ENCODE data around the gene LYZ. TPM values are rescaled to one million over a fixed set of nuclear protein-coding genes. Genes with fewer than 3 reads are reported as not detected.

Gene LYZ
- total RNA-seq, 1 experiment from 2014 or later = not detected

- H4K91ac ChIP-seq (ENCODE audit: insufficient read length, low read depth, low read length) = no peak overlapping the region
- no peaks in the 10 kb centered on the region for H3K23me2 ChIP-seq (ENCODE audit: insufficient read length, low read depth, low read length, poor library complexity, severe bottlenecking)
- H3K4ac ChIP-seq (ENCODE audit: low read depth, low read length) = no peak overlapping the region
- H3K56ac ChIP-seq (ENCODE audit: insufficient read length, low read depth, low read length) = no peak overlapping the region
- H3K27ac ChIP-seq (ENCODE audit: insufficient read length, low read depth, low read length) = no peak overlapping the region
- no peak overlapping the region for H2AFZ ChIP-seq (ENCODE audit: low read length)
- H3K18ac ChIP-seq (ENCODE audit: insufficient read length, low read depth, low read length) = no peak overlapping the region
- H3K79me2 ChIP-seq (ENCODE audit: insufficient read depth, low read length) = peaks cover 3% of the 10 kb centered on the region; the same call in 1 of the 2 replicates
- no peak overlapping the region for H3K4me2 ChIP-seq (ENCODE audit: insufficient read depth, insufficient read length, low read length)
- no peak overlapping the region for H3K9ac ChIP-seq (ENCODE audit: extremely low read depth, insufficient read length, low read length)
- Mint-ChIP-seq H3K27me3 (ENCODE audit: low read depth) (no peaks in the 10 kb centered on the region), H3K4me1 (0 out of 4 replicates have a peak, but pooled peaks cover 0 to 2% of the 10 kb centered on the region in 2 experiments), H3K9me3 (no peaks in the 10 kb centered on the region), H3K4me3 (no peak overlapping the region), H3K36me3 (ENCODE audit: insufficient read depth in 1 of 3, low read depth in 3 of 3) (peaks cover 10 to 39% (median 24%) of the 10 kb centered on the region in 3 experiments), H3K27ac (no peak overlapping the region)
- H2BK15ac ChIP-seq (ENCODE audit: low read depth, low read length) = no peak overlapping the region
- H3K27me3 ChIP-seq (ENCODE audit: insufficient read depth, low read length) = no peaks in the 10 kb centered on the region
- H2BK5ac ChIP-seq (ENCODE audit: insufficient read length, low read length) = no peak overlapping the region
- no peak overlapping the region for H4K5ac ChIP-seq (ENCODE audit: insufficient read length, low read depth, low read length)
- H3K14ac ChIP-seq (ENCODE audit: insufficient read depth, low read length) = no peak overlapping the region
- no peaks in the 10 kb centered on the region for H3K79me1 ChIP-seq (ENCODE audit: insufficient read depth, low read depth, low read length, poor library complexity, severe bottlenecking)
- WGBS (ENCODE audit: extremely low coverage, insufficient read length, low lambda C conversion rate) = no CpG with 5 or more reads among the region's 3 CpGs
- H4K8ac ChIP-seq (replicated peaks; ENCODE audit: insufficient read length, low read depth, low read length) = no peak overlapping the region
- no peak overlapping the region for H2BK20ac ChIP-seq (ENCODE audit: low read depth, low read length, poor library complexity, severe bottlenecking)
- no peak overlapping the region for H3K23ac ChIP-seq (ENCODE audit: insufficient read length, low read depth, low read length)
- H2BK120ac ChIP-seq (ENCODE audit: low read depth, low read length, poor library complexity, severe bottlenecking) = no peak overlapping the region
- H4K20me1 ChIP-seq (ENCODE audit: control insufficient read depth, insufficient read depth, insufficient read length) = no peaks in the 10 kb centered on the region
- H3K9me3 ChIP-seq (ENCODE audit: control insufficient read depth, low read depth, low read length) = no peaks in the 10 kb centered on the region
- H3K4me1 ChIP-seq (ENCODE audit: insufficient read depth, low read length) = no peaks in the 10 kb centered on the region
- no peak overlapping the region for H2AK5ac ChIP-seq (ENCODE audit: insufficient read length, low read length)
- no peak overlapping the region for H3T11ph ChIP-seq (ENCODE audit: low read length)
- no peak for DNase-seq
- no peak for TF ChIP-seq CTCF (conservative IDR thresholded peaks at IDR 0.05)
- H2BK12ac ChIP-seq (ENCODE audit: insufficient read length, low read depth, low read length) = no peak overlapping the region
These were observed 36.9 kb downstream of the LYZ start for GRCh38 chr12:69385038-69385437.
